Measurements from ENCODE around the gene TRPC3. TPM values are rescaled to one million over a fixed set of nuclear protein-coding genes. Genes with fewer than 3 reads are reported as not detected.

The TRPC3 gene
- total and polyA plus RNA-seq, 2 of the 8 experiments (the other 6 are each of a cell fraction or from before 2014, with no cell fraction given), result 0.37 to 0.41 TPM

- H2BK5ac ChIP-seq (ENCODE audit: low read depth, low read length), result no peak overlapping the region
- H2BK15ac ChIP-seq (ENCODE audit: low read length), result no peak overlapping the region
- no peaks in the 10 kb centered on the region for H3K79me2 ChIP-seq (ENCODE audit: control insufficient read depth in 1 of 2, insufficient read depth in 2 of 2, low read length in 2 of 2)
- no peak overlapping the region for H2AK5ac ChIP-seq (ENCODE audit: low read depth, low read length)
- no peak overlapping the region for H2BK20ac ChIP-seq (ENCODE audit: low read length)
- FAIRE-seq, result no peak
- H4K8ac ChIP-seq (ENCODE audit: extremely low read depth, insufficient read depth, low read length), result no peak overlapping the region
- no peaks in the 10 kb centered on the region for H3K23me2 ChIP-seq (ENCODE audit: low read depth, low read length)
- H3K9ac ChIP-seq (replicated peaks in 1 of 4; ENCODE audit: extremely low read depth in 1 of 4, low read depth in 3 of 4, low read length in 3 of 4), result no peak overlapping the region
- no peak for TF ChIP-seq SIX5 (IDR thresholded peaks at IDR 0.05; ENCODE audit: low read depth, low read length)
- TF ChIP-seq HDAC2 (IDR thresholded peaks at IDR 0.05; ENCODE audit: borderline replicate concordance in 1 of 2, low read depth in 2 of 2, low read length in 2 of 2), result no peak
- TF ChIP-seq TAF7 (optimal IDR thresholded peaks at IDR 0.05; ENCODE audit: borderline replicate concordance, low read depth, low read length), result no peak
- no peak for TF ChIP-seq GABPA (IDR thresholded peaks at IDR 0.05; ENCODE audit: borderline replicate concordance, insufficient read depth, low read length)
- no peak for TF ChIP-seq RNF2 (IDR thresholded peaks at IDR 0.05; ENCODE audit: borderline replicate concordance, low read depth, low read length, missing control alignments, poor library complexity, severe bottlenecking)
- TF ChIP-seq EP300 (IDR thresholded peaks at IDR 0.05; ENCODE audit: borderline replicate concordance in 1 of 2, low read depth in 2 of 2, low read length in 2 of 2), result no peak
- no peak for TF ChIP-seq JUND (IDR thresholded peaks at IDR 0.05; ENCODE audit: low read length)
- no peak overlapping the region for H3K27ac ChIP-seq (ENCODE audit: low read depth, low read length)
- H3K4me1 ChIP-seq (replicated peaks in 1 of 4; ENCODE audit: control insufficient read depth in 3 of 4, insufficient read depth in 4 of 4, low read length in 3 of 4), result no peaks in the 10 kb centered on the region
- CTCF ChIA-PET (ENCODE audit: partially characterized antibody), result interaction anchor here (1.2 to 1.3 kb wide), 2 partner anchors 11 to 28 kb away, joined by 3 to 5 read pairs; no protein-coding TSS in a partner anchor
- H3K9me3 ChIP-seq (ENCODE audit: insufficient read depth in 2 of 2, low read depth in 1 of 2, low read length in 1 of 2), result no peaks in the 10 kb centered on the region
- H3K79me1 ChIP-seq (ENCODE audit: low read depth, low read length), result no peaks in the 10 kb centered on the region
- no peak overlapping the region for H3K18ac ChIP-seq (ENCODE audit: extremely low read depth, low read length)
- H2AFZ ChIP-seq (ENCODE audit: low read length), result no peak overlapping the region
- H3K56ac ChIP-seq (replicated peaks; ENCODE audit: insufficient read length, low read depth, low read length), result no peak overlapping the region
- H4K20me1 ChIP-seq (replicated peaks in 1 of 2; ENCODE audit: control insufficient read depth in 1 of 2, insufficient read depth in 2 of 2, low read length in 2 of 2), result no peaks in the 10 kb centered on the region
- no peak overlapping the region for H3K4ac ChIP-seq (replicated peaks; ENCODE audit: insufficient read length, low read depth, low read length)
- H3K27me3 ChIP-seq (replicated peaks in 1 of 4; ENCODE audit: control insufficient read depth in 3 of 4, extremely low read depth in 1 of 4, insufficient read depth in 3 of 4, low read length in 3 of 4), result no peaks in the 10 kb centered on the region
- no peak overlapping the region for H3K4me3 ChIP-seq (ENCODE audit: extremely low read depth in 1 of 4, insufficient read depth in 2 of 4, low read depth in 3 of 4, low read length in 4 of 4)
- no peak overlapping the region for H4K91ac ChIP-seq (replicated peaks; ENCODE audit: insufficient read length, low read length)
- H2BK12ac ChIP-seq (ENCODE audit: low read depth, low read length), result no peak overlapping the region
- no peak for DNase-seq (ENCODE audit: low read depth in 1 of 2, low spot score in 2 of 2)
- H4K5ac ChIP-seq (ENCODE audit: insufficient read length, low read depth, low read length), result no peak overlapping the region
- no peak overlapping the region for H3K14ac ChIP-seq (ENCODE audit: insufficient read length)
- no peak overlapping the region for H3K4me2 ChIP-seq (ENCODE audit: insufficient read depth in 1 of 2, low read depth in 2 of 2, low read length in 2 of 2)
- POLR2A ChIA-PET (ENCODE audit: partially characterized antibody), result no interaction called here
- H3K23ac ChIP-seq (ENCODE audit: insufficient read length), result no peak overlapping the region
- WGBS, 2 experiments (ENCODE audit: extremely low coverage in 1 of 2, insufficient coverage in 1 of 2, insufficient read length in 1 of 2, insufficient replicate concordance in 2 of 2, low coverage in 1 of 2, low lambda C conversion rate in 2 of 2, missing lambda C conversion rate in 1 of 2), result 79% methylated on average over 9 of the region's 9 CpGs; no CpG with 5 or more reads in 1 of the 2 experiments
- no peak overlapping the region for H2BK120ac ChIP-seq (replicated peaks; ENCODE audit: low read depth, low read length)
- no peaks in the 10 kb centered on the region for H3K36me3 ChIP-seq (ENCODE audit: control insufficient read depth in 2 of 4, insufficient read depth in 4 of 4, low read length in 3 of 4)
Observed at GRCh38 chr4:121977251-121978171, 25.7 kb upstream of the TRPC3 start.
